GM19240 (cell line): ENCODE results near the gene HPCAL4.
A peak's percentile ranks its signal among the peaks of the same experiment; 100 is the strongest.

Experiments
- DNase-seq: peaks from one replicate; pipeline ENCODE4 v3.0.0; 2011; ENCODE audit warnings: low spot score; ENCODE audit not compliant: insufficient read length

HPCAL4 gene

GRCh38 chr1:39691383-39692151 lies at the start of gene HPCAL4:
Gene HPCAL4, minus strand, starts transcription at chr1:39691433. Its CDS starts 6,830 bp downstream, at chr1:39684603.
- DNase-seq = peak; percentile 62

GRCh38 chr1:39738622-39739366 lies 47.6 kb upstream of the HPCAL4 start, which contains the start of gene PPIE:
Gene PPIE, plus strand, starts transcription at chr1:39738882. Its CDS starts 19 bp downstream, at chr1:39738901.
- peak; percentile 82 for DNase-seq

GRCh38 chr1:39737546-39738169 lies 46.4 kb upstream of the HPCAL4 start:
- DNase-seq = no peak

GRCh38 chr1:39735731-39736130 lies 44.5 kb upstream of the HPCAL4 start:
- DNase-seq = no peak

GRCh38 chr1:39733161-39733560 lies 41.9 kb upstream of the HPCAL4 start:
- DNase-seq = no peak

GRCh38 chr1:39732730-39733129 lies 41.5 kb upstream of the HPCAL4 start:
- DNase-seq = no peak

GRCh38 chr1:39729842-39730241 lies 38.6 kb upstream of the HPCAL4 start:
- no peak for DNase-seq

GRCh38 chr1:39729030-39729429 lies 37.8 kb upstream of the HPCAL4 start:
- no peak for DNase-seq

GRCh38 chr1:39727932-39728317 lies 36.7 kb upstream of the HPCAL4 start:
- no peak for DNase-seq

- no peak for DNase-seq
Observed at GRCh38 chr1:39727221-39727931, 36.1 kb upstream of the HPCAL4 start.

- no peak for DNase-seq
Observed at GRCh38 chr1:39726600-39726999, 35.4 kb upstream of the HPCAL4 start.

GRCh38 chr1:39722495-39722894 lies 31.3 kb upstream of the HPCAL4 start:
- no peak for DNase-seq

- DNase-seq = no peak
Observed at GRCh38 chr1:39721664-39722063, 30.4 kb upstream of the HPCAL4 start.

GRCh38 chr1:39720094-39720999 lies 29.1 kb upstream of the HPCAL4 start:
- DNase-seq = no peak

- DNase-seq = no peak
Observed at GRCh38 chr1:39717809-39718208, 26.6 kb upstream of the HPCAL4 start.

- no peak for DNase-seq
Observed at GRCh38 chr1:39713557-39713956, 22.3 kb upstream of the HPCAL4 start.

GRCh38 chr1:39711966-39712340 lies 20.7 kb upstream of the HPCAL4 start:
- DNase-seq = no peak

GRCh38 chr1:39711104-39711965 lies 20.1 kb upstream of the HPCAL4 start:
- no peak for DNase-seq

GRCh38 chr1:39707506-39707905 lies 16.3 kb upstream of the HPCAL4 start:
- DNase-seq = no peak

- no peak for DNase-seq
Observed at GRCh38 chr1:39704757-39705156, 13.5 kb upstream of the HPCAL4 start.
